Hair follicle dermal papilla cell (primary cell): Measurements from ENCODE around the gene TBC1D3H. TPM values are rescaled to one million over a fixed set of nuclear protein-coding genes. Genes with fewer than 3 reads are reported as not detected.

ENCODE experiments used
- small RNA-seq: library from RNA; depleted of rRNA; stranded (forward); fragments of <200 nt; gene quantifications from one replicate; pipeline ENCODE3, GENCODE V24; 2012
- total RNA-seq: library from RNA; depleted of rRNA; stranded (reverse); fragments of >200 nt; gene quantifications from 2 replicates; pipeline ENCODE4 v1.2.3, GENCODE V29; 2012

TBC1D3H gene
- total RNA-seq, result not detected in 2 replicates

DNA sequence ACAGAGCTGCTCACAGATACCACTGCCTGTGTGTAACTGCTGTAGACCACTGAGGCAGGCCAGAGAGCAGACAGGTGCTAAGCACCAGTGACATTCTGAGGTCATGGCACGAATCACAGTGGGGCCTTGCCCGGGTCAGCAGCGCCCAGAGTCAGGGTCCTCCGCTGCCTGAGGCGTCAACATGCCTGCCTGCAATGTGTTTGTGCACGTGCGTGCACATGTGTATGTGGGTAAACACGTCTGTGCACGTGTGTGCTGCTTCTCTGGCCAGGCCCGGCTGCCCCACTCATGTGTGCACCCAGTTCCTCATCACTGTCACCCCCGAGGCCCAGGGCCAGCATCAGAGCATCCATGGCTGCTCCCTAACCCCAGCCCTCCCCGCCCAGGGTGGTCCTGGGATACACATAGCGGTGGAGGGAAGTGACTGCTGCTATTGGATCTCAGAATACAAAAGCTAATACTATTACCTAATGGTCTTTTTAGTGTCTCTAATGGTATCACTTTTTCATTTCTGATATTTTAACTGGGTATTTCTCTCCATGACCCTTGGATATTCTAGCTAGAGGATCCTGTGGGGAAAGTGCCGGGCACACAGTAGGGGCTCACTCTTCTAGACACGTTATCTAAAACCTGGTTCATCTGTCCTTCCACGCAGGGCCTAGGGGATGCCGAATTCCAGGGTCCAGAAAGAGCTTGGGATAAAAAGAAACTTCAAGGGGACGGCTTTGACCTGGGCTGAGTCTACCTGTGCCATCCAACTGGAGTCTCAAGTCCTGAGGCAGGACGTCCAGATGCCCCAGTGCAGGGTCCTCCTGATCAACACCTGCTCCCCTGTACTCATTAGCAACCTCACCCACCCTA lies at the start of gene TBC1D3H:
TBC1D3H (minus strand) TSS at position 51 of the 861 bp plus-strand sequence. CDS start 1,540 bp downstream, outside the sequence.

Small RNA genes lying within 50 kb of the gene (small RNA-seq; reads per million reads assigned to genes)
- gene RNU6-1192P, result not detected

Other genes starting within 250 kb of the TBC1D3H start
- not detected in 2 replicates for gene TBC1D3B, start 211.8 kb downstream of the TBC1D3H start, total RNA-seq
- not detected in 2 replicates for gene CCL3L1, start 191.7 kb downstream of the TBC1D3H start, total RNA-seq
- not detected in 2 replicates for gene CCL4L2, start 177.4 kb downstream of the TBC1D3H start, total RNA-seq
- under 0.01 and 0.73 TPM in 2 replicates for gene TBC1D3I, start 123.9 kb downstream of the TBC1D3H start, total RNA-seq
- gene TBC1D3G, start 64.6 kb downstream of the TBC1D3H start, total RNA-seq, result not detected in 2 replicates
- gene ZNHIT3, start 98.2 kb upstream of the TBC1D3H start, total RNA-seq, result 18.2 and 21.9 TPM in 2 replicates
- 57.6 and 78.4 TPM in 2 replicates for gene MYO19, start 146.4 kb upstream of the TBC1D3H start, total RNA-seq
- gene PIGW, start 146.6 kb upstream of the TBC1D3H start, total RNA-seq, result 6.4 and 7.3 TPM in 2 replicates
- gene GGNBP2, start 156.5 kb upstream of the TBC1D3H start, total RNA-seq, result 58.5 and 67.7 TPM in 2 replicates
- gene DHRS11, start 203.4 kb upstream of the TBC1D3H start, total RNA-seq, result 2.7 and 3.1 TPM in 2 replicates
- 3.7 and 3.9 TPM in 2 replicates for gene MRM1, start 213.1 kb upstream of the TBC1D3H start, total RNA-seq